GM12872 (cell line): ENCODE results near the gene AK6.

ENCODE experiments used
- CTCF ChIP-seq: IDR thresholded peaks from 3 replicates; pipeline ENCODE4 v1.5.1; 2011; ENCODE audit warnings: low read depth, mild to moderate bottlenecking, low read length, moderate library complexity; ENCODE audit not compliant: insufficient read depth

AK6 gene

GRCh38 chr5:69309380-69309779 is 59.9 kb downstream of the AK6 start:
- TF ChIP-seq CTCF, result no peak

- TF ChIP-seq CTCF, result no peak
Observed at GRCh38 chr5:69308046-69308553, 61.2 kb downstream of the AK6 start.

GRCh38 chr5:69305512-69305911 is 63.8 kb downstream of the AK6 start:
- TF ChIP-seq CTCF, result no peak
